AG09319 (cell line): Measurements from ENCODE around the gene ZNF507.

ENCODE experiments used
- DNase-seq: peaks from one replicate; pipeline ENCODE4 v3.0.0-alpha.2; 2010; ENCODE audit warnings: low read depth; ENCODE audit errors: extremely low read depth
- TF ChIP-seq, protein P1 (sequence below): IDR thresholded peaks from 2 replicates; pipeline ENCODE4 v1.5.1; 2011; ENCODE audit warnings: low read depth, mild to moderate bottlenecking, inconsistent platforms, low read length, moderate library complexity

The ZNF507 gene

GRCh38 chr19:32324631-32325285, 20.7 kb upstream of the ZNF507 start:
- TF ChIP-seq, protein P1, sequence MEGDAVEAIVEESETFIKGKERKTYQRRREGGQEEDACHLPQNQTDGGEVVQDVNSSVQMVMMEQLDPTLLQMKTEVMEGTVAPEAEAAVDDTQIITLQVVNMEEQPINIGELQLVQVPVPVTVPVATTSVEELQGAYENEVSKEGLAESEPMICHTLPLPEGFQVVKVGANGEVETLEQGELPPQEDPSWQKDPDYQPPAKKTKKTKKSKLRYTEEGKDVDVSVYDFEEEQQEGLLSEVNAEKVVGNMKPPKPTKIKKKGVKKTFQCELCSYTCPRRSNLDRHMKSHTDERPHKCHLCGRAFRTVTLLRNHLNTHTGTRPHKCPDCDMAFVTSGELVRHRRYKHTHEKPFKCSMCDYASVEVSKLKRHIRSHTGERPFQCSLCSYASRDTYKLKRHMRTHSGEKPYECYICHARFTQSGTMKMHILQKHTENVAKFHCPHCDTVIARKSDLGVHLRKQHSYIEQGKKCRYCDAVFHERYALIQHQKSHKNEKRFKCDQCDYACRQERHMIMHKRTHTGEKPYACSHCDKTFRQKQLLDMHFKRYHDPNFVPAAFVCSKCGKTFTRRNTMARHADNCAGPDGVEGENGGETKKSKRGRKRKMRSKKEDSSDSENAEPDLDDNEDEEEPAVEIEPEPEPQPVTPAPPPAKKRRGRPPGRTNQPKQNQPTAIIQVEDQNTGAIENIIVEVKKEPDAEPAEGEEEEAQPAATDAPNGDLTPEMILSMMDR, result peak; percentile 2
- DNase-seq, result no peak

- TF ChIP-seq, protein P1, result no peak
- DNase-seq, result no peak
Observed at GRCh38 chr19:32330213-32330857, 15.1 kb upstream of the ZNF507 start.

GRCh38 chr19:32333227-32333626, 12.2 kb upstream of the ZNF507 start:
- TF ChIP-seq, protein P1, result no peak
- no peak for DNase-seq

DNA sequence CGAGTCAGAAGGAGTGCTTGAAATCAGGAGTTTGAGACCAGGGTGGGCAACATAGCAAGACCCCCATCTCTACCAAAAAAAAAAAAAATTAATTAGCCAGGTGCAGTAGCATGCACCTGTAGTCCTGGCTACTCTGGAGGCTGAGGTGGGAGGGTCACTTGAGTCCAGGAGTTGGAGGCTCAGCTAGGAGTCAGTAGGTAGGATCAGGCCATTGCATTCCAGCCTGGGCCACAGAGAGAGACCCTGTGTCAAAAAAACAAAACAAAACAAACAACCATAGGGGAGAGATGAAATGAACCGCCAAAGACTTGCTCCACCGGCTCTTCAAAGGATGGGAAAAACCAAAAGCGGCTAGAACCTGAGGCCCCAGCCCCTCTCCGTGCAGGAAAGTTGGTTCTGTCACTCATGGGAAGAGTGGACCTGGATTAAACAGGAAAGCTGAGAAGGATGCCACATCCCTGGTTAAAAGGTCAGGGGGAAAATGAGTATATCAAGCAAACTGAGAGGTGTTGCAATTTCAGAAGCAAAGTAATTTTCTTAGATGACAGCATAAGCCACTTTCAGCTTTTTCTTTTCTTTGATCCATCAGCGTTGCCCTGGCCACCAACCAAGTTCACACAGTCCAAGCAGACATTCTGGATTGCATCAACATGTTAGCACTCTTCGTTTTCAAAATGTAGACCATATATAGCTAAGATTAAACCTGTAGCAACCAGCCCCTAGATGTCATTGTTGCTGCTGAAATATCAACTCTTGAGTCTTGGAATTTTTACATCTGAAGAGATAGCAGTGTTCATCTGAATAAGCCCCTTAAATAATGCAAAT, 8.9 kb upstream of the ZNF507 start:
- no peak for DNase-seq
- TF ChIP-seq, protein P1, result peak; percentile 25

DNA sequence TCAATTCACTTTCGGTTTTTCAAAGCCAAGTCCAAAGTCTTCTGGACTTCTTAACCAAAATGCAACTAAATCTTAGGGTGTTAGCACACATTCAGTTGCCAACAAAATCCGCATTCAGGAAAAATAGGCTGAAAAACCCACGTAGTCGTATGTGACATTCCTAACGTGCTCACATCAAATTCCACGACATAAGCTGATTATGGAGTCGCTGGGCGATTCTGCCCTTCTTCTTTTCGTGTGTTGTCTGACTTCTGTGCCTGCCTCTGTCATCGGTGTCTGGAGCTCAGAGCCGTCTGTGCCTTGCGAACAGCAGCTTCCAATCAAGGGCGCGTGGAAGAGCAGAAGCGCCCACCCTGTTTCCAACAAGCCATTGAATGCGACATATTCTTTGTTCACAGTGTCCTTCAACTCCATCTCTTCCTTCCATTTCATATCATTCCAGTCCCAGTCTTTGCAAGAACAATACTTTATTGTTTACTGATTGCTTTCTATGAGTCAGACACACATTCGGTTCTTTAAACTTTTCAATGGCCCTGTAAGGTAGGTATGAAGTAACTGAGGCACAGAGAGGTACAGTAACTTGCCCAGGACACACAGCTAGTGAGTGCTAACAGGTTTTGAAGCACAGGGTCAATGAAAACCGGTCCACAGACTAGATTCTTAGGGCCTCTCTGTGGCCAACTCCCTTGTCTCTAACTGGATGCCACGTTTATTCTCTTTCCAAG, 8.2 kb upstream of the ZNF507 start:
- DNase-seq, result no peak
- TF ChIP-seq, protein P1, result no peak

GRCh38 chr19:32339423-32339822, 6.0 kb upstream of the ZNF507 start:
- DNase-seq, result no peak
- TF ChIP-seq, protein P1, result no peak
